ENCODE measurements around the gene DDHD1. TPM values are rescaled to one million over a fixed set of nuclear protein-coding genes. Genes with fewer than 3 reads are reported as not detected.

DDHD1 gene
- total RNA-seq, 1 experiment from 2014 or later = 15.7 TPM

GRCh38 chr14:53032838-53033390 lies 120.2 kb downstream of the DDHD1 start:
- no peak overlapping the region for H3K27ac Mint-ChIP-seq
- H3K4me2 ChIP-seq (ENCODE audit: insufficient read depth, insufficient read length, low read length) = no peak overlapping the region

More at GRCh38 chr14:53032838-53033390, 120.2 kb downstream of the DDHD1 start:
- Histone ChIP-seq H3K27ac (ENCODE audit: insufficient read length, low read depth, low read length) (no peak overlapping the region), H3K14ac (ENCODE audit: insufficient read depth, low read length) (no peak overlapping the region), H3K56ac (ENCODE audit: insufficient read length, low read depth, low read length) (no peak overlapping the region), H3T11ph (ENCODE audit: low read length) (no peak overlapping the region), H3K4ac (ENCODE audit: low read depth, low read length) (no peak overlapping the region), H3K79me2 (ENCODE audit: insufficient read depth, low read length) (no peaks in the 10 kb centered on the region), H4K20me1 (ENCODE audit: control insufficient read depth, insufficient read depth, insufficient read length) (no peaks in the 10 kb centered on the region), H3K9me3 (ENCODE audit: control insufficient read depth, low read depth, low read length) (no peaks in the 10 kb centered on the region), H3K27me3 (ENCODE audit: insufficient read depth, low read length) (no peaks in the 10 kb centered on the region), H2AFZ (ENCODE audit: low read length) (no peak overlapping the region), H4K5ac (ENCODE audit: insufficient read length, low read depth, low read length) (no peak overlapping the region), H2BK20ac (ENCODE audit: low read depth, low read length, poor library complexity, severe bottlenecking) (no peak overlapping the region), H4K91ac (ENCODE audit: insufficient read length, low read depth, low read length) (no peak overlapping the region), H3K9ac (ENCODE audit: extremely low read depth, insufficient read length, low read length) (no peak overlapping the region), H2AK5ac (ENCODE audit: insufficient read length, low read length) (no peak overlapping the region), H3K23me2 (ENCODE audit: insufficient read length, low read depth, low read length, poor library complexity, severe bottlenecking) (no peaks in the 10 kb centered on the region), H3K18ac (ENCODE audit: insufficient read length, low read depth, low read length) (no peak overlapping the region), H2BK12ac (ENCODE audit: insufficient read length, low read depth, low read length) (no peak overlapping the region), H3K79me1 (ENCODE audit: insufficient read depth, low read depth, low read length, poor library complexity, severe bottlenecking) (no peaks in the 10 kb centered on the region), H4K8ac (replicated peaks; ENCODE audit: insufficient read length, low read depth, low read length) (no peak overlapping the region), H3K23ac (ENCODE audit: insufficient read length, low read depth, low read length) (no peak overlapping the region), H2BK5ac (ENCODE audit: insufficient read length, low read length) (no peak overlapping the region), H2BK120ac (ENCODE audit: low read depth, low read length, poor library complexity, severe bottlenecking) (no peak overlapping the region), H2BK15ac (ENCODE audit: low read depth, low read length) (no peak overlapping the region), H3K4me1 (ENCODE audit: insufficient read depth, low read length) (no peaks in the 10 kb centered on the region)
- no peak for DNase-seq
- H3K4me3 Mint-ChIP-seq = no peak overlapping the region
- no peaks in the 10 kb centered on the region for H3K9me3 Mint-ChIP-seq
- 0 out of 4 replicates have a peak, but pooled peaks cover 0 to 2% of the 10 kb centered on the region in 2 experiments for H3K4me1 Mint-ChIP-seq
- no peak for TF ChIP-seq CTCF (conservative IDR thresholded peaks at IDR 0.05)
- H3K36me3 Mint-ChIP-seq (ENCODE audit: insufficient read depth in 1 of 3, low read depth in 3 of 3) = peaks cover 10 to 12% (median 11%) of the 10 kb centered on the region in 3 experiments
- no peaks in the 10 kb centered on the region for H3K27me3 Mint-ChIP-seq (ENCODE audit: low read depth)
- WGBS (ENCODE audit: extremely low coverage, insufficient read length, low lambda C conversion rate) = no CpG with 5 or more reads among the region's 1 CpG
